Right ventricle myocardium inferior (tissue), 1 donor: ENCODE data around the gene SYTL2. TPM values are rescaled to one million over a fixed set of nuclear protein-coding genes. Genes with fewer than 3 reads are reported as not detected.
"Not testable (repeated sequence)": the region's sequence is repeated elsewhere in the genome, so short reads cannot be mapped to it uniquely, and the experiment has no call there.

Experiments
- ATAC-seq: fragments of 200-7000 bp; cut with Tn5 transposase; one replicate; pipeline ENCODE4 v1.9.1; 2020; ENCODE audit warnings: mild to moderate bottlenecking, moderate library complexity
- DNase-seq: peaks from one replicate; pipeline ENCODE4 v3.0.0; 2021; ENCODE audit errors: missing footprints
- intact Hi-C: fragments of 100-400 bp; cut with DNase I; formaldehyde crosslinking; loops from one replicate; pipeline ENCODE4 v1.11.0; 2022
- total RNA-seq: library from RNA; stranded (reverse); fragmentation: NEBNext Ultra II Directional; extraction: Animal tissue kit (Norgen Biotek cat#: 25700); gene quantifications from one replicate; pipeline ENCODE4 v1.2.1, GENCODE V29; 2021
- donor health status: DM: no; HTN: yes; CAD: no; lungs with severe emphysema.

SYTL2 gene
- total RNA-seq, 1 donor from 2014 or later, result 2.4 TPM

GRCh38 chr11:85680897-85681296, 130.0 kb downstream of the SYTL2 start:
- no peak for DNase-seq
- no peak for ATAC-seq
- intact Hi-C loops, result loop anchor here (2.0 to 10.0 kb wide), 2 partner anchors 14 to 614 kb away; no protein-coding TSS in a partner anchor

- intact Hi-C loops, result no loop called here
- DNase-seq (no peak), ATAC-seq (no peak)
Observed at GRCh38 chr11:85679576-85679975, 131.4 kb downstream of the SYTL2 start.

- ATAC-seq (no peak), DNase-seq (no peak)
- intact Hi-C loops, result no loop called here
Observed at GRCh38 chr11:85673393-85673792, 137.5 kb downstream of the SYTL2 start.

- intact Hi-C loops, result no loop called here
- no peak for DNase-seq
- no peak for ATAC-seq
Observed at GRCh38 chr11:85672105-85672902, 138.6 kb downstream of the SYTL2 start.

GRCh38 chr11:85670949-85671663, 139.8 kb downstream of the SYTL2 start:
- DNase-seq, intact Hi-C loops, ATAC-seq: not testable (repeated sequence)

- intact Hi-C loops, result no loop called here
- DNase-seq, result no peak
- ATAC-seq, result no peak
Observed at GRCh38 chr11:85668157-85668556, 142.8 kb downstream of the SYTL2 start.

GRCh38 chr11:85666687-85667086, 144.3 kb downstream of the SYTL2 start:
- ATAC-seq (no peak), DNase-seq (no peak)
- intact Hi-C loops, result loop anchor here (2.0 kb wide), 1 partner anchor 14 kb away; no protein-coding TSS in a partner anchor

GRCh38 chr11:85665733-85666132, 145.2 kb downstream of the SYTL2 start:
- intact Hi-C loops, result loop anchor here (2.0 kb wide), 2 partner anchors 15 to 71 kb away; no protein-coding TSS in a partner anchor
- DNase-seq (no peak), ATAC-seq (no peak)

GRCh38 chr11:85664615-85665481, 146.1 kb downstream of the SYTL2 start, which contains the start of gene CREBZF:
Gene CREBZF (minus strand): TSS chr11:85665129. CDS start chr11:85664875, 254 bp downstream.
- ATAC-seq (peak; percentile 98), DNase-seq (peak; percentile 96)
- intact Hi-C loops, result loop anchor here (1.0 to 2.0 kb wide), 3 partner anchors 40 to 146 kb away; partner anchors contain the start of gene SYTL2

- DNase-seq, result peak; percentile 93
- peak; percentile 75 for ATAC-seq
- intact Hi-C loops, result loop anchor here (1.0 to 2.0 kb wide), 3 partner anchors 39 to 147 kb away; partner anchors contain the start of gene SYTL2
Observed at GRCh38 chr11:85663753-85664614, 147.0 kb downstream of the SYTL2 start.

- intact Hi-C loops, result no loop called here
- DNase-seq (no peak), ATAC-seq (no peak)
Observed at GRCh38 chr11:85663080-85663752, 147.7 kb downstream of the SYTL2 start.

GRCh38 chr11:85661972-85662664, 148.8 kb downstream of the SYTL2 start:
- DNase-seq, result no peak
- no peak for ATAC-seq
- intact Hi-C loops, result no loop called here

GRCh38 chr11:85658180-85658579, 152.8 kb downstream of the SYTL2 start:
- ATAC-seq (no peak), DNase-seq (no peak)
- intact Hi-C loops, result loop anchor here (10.0 kb wide), 1 partner anchor 407 kb away; the partner anchor contains the start of gene PICALM

GRCh38 chr11:85656777-85657176, 154.2 kb downstream of the SYTL2 start:
- intact Hi-C loops, result loop anchor here (10.0 kb wide), 1 partner anchor 408 kb away; the partner anchor contains the start of gene PICALM
- ATAC-seq (no peak), DNase-seq (no peak)

GRCh38 chr11:85654343-85654742, 156.6 kb downstream of the SYTL2 start:
- intact Hi-C loops, result loop anchor here (10.0 kb wide), 1 partner anchor 410 kb away; the partner anchor contains the start of gene PICALM
- not testable (repeated sequence) for DNase-seq, ATAC-seq

GRCh38 chr11:85652786-85653447, 158.0 kb downstream of the SYTL2 start:
- DNase-seq (no peak), ATAC-seq (no peak)
- intact Hi-C loops, result loop anchor here (10.0 kb wide), 1 partner anchor 412 kb away; the partner anchor contains the start of gene PICALM
